ENCODE results near the gene CCDC126.

CCDC126 gene

DNA sequence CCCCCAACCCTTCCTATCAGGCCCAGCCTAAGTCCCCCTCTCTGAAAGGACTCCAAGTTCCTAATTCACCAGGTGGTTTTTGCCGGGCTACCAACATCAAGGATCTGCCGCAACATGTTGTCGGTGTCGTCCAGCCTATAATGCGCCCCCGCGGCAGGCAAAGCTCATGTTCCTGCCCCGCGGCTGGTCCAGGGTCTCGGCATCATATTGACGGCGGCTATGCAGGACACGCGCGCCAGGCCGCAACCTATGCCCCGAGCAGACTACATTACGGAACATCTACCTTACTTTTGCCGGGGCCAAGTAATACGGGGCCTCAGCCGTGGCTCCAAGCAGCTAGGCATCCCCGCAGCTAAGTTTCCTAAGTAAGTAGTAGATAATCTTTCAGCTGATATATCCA is 58.3 kb downstream of the CCDC126 start (continued):
- TF ChIP-seq, protein P1, sequence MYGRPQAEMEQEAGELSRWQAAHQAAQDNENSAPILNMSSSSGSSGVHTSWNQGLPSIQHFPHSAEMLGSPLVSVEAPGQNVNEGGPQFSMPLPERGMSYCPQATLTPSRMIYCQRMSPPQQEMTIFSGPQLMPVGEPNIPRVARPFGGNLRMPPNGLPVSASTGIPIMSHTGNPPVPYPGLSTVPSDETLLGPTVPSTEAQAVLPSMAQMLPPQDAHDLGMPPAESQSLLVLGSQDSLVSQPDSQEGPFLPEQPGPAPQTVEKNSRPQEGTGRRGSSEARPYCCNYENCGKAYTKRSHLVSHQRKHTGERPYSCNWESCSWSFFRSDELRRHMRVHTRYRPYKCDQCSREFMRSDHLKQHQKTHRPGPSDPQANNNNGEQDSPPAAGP (tag by site-specific recombination; IDR thresholded peaks at IDR 0.05) = no peak
- no peak for TF ChIP-seq TRIM28 (IDR thresholded peaks at IDR 0.05; ENCODE audit: borderline replicate concordance, low read length)
- TF ChIP-seq ZNF354C (tag by site-specific recombination; IDR thresholded peaks at IDR 0.05; ENCODE audit: borderline replicate concordance, low read depth) = no peak
- TF ChIP-seq, protein P2, sequence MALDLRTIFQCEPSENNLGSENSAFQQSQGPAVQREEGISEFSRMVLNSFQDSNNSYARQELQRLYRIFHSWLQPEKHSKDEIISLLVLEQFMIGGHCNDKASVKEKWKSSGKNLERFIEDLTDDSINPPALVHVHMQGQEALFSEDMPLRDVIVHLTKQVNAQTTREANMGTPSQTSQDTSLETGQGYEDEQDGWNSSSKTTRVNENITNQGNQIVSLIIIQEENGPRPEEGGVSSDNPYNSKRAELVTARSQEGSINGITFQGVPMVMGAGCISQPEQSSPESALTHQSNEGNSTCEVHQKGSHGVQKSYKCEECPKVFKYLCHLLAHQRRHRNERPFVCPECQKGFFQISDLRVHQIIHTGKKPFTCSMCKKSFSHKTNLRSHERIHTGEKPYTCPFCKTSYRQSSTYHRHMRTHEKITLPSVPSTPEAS (tag by site-specific recombination; IDR thresholded peaks at IDR 0.05) = no peak

DNA sequence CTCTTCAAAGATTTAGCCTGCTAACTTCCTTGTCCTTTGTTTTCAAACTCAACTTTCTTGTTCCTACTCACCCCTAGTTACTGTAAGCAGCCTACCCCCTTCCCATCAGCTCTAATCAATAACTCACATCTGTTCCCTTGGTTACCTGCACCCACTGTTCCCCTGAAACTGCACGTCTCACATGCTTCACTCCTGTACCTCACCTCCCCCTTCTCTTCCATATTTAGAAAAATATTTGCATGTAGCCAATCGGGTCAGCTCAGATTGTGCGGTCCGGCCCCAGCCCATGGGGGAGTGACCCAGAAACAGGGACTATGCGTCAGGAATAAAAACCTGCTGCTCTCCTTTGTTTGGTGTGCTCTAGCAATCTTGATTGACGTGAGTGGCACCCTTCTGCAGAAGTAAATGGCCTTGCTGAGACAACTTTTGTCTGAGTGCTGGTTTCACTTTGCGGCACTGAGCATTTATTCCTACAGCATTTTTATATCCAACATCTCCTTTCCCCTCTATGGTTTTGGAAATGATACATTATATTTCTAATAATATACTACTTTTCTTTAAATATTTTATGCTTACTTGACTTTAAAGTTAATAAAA is 61.7 kb downstream of the CCDC126 start:
- TF ChIP-seq SETDB1 (IDR thresholded peaks at IDR 0.05; ENCODE audit: insufficient read length, low read length) (peak; percentile 43), ZNF24 (tag by site-specific recombination; IDR thresholded peaks at IDR 0.05) (no peak), ZNF114 (tag by site-specific recombination; IDR thresholded peaks at IDR 0.05) (no peak), ZEB2 (tag by site-specific recombination; IDR thresholded peaks at IDR 0.05) (no peak), ZFHX2 (tag by site-specific recombination; conservative IDR thresholded peaks at IDR 0.05) (no peak), ZNF514 (tag by site-specific recombination; IDR thresholded peaks at IDR 0.05) (no peak)
- TF ChIP-seq, protein P3, sequence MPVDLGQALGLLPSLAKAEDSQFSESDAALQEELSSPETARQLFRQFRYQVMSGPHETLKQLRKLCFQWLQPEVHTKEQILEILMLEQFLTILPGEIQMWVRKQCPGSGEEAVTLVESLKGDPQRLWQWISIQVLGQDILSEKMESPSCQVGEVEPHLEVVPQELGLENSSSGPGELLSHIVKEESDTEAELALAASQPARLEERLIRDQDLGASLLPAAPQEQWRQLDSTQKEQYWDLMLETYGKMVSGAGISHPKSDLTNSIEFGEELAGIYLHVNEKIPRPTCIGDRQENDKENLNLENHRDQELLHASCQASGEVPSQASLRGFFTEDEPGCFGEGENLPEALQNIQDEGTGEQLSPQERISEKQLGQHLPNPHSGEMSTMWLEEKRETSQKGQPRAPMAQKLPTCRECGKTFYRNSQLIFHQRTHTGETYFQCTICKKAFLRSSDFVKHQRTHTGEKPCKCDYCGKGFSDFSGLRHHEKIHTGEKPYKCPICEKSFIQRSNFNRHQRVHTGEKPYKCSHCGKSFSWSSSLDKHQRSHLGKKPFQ (tag by site-specific recombination; IDR thresholded peaks at IDR 0.05) = no peak
- TF ChIP-seq, protein P4, sequence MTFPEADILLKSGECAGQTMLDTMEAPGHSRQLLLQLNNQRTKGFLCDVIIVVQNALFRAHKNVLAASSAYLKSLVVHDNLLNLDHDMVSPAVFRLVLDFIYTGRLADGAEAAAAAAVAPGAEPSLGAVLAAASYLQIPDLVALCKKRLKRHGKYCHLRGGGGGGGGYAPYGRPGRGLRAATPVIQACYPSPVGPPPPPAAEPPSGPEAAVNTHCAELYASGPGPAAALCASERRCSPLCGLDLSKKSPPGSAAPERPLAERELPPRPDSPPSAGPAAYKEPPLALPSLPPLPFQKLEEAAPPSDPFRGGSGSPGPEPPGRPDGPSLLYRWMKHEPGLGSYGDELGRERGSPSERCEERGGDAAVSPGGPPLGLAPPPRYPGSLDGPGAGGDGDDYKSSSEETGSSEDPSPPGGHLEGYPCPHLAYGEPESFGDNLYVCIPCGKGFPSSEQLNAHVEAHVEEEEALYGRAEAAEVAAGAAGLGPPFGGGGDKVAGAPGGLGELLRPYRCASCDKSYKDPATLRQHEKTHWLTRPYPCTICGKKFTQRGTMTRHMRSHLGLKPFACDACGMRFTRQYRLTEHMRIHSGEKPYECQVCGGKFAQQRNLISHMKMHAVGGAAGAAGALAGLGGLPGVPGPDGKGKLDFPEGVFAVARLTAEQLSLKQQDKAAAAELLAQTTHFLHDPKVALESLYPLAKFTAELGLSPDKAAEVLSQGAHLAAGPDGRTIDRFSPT (tag by site-specific recombination; IDR thresholded peaks at IDR 0.05) = no peak
- Histone ChIP-seq H3K4me3 (ENCODE audit: low read depth, low read length) (no peak overlapping the region), H3K4me1 (ENCODE audit: control insufficient read depth, insufficient read depth, low read length) (no peaks in the 10 kb centered on the region), H3K9me3 (ENCODE audit: control insufficient read depth, insufficient read depth, low read depth, low read length) (no peaks in the 10 kb centered on the region), H3K36me3 (ENCODE audit: control insufficient read depth in 2 of 2, insufficient read depth in 1 of 2, low read length in 2 of 2) (no peaks in the 10 kb centered on the region), H3K27ac (ENCODE audit: extremely low read depth, low read depth, low read length) (no peak overlapping the region)
- CTCF ChIA-PET = interaction anchor here (0.8 kb wide), 1 partner anchor 53 kb away, joined by 3 read pairs; no protein-coding TSS in a partner anchor
- POLR2A ChIA-PET = no interaction called here

DNA sequence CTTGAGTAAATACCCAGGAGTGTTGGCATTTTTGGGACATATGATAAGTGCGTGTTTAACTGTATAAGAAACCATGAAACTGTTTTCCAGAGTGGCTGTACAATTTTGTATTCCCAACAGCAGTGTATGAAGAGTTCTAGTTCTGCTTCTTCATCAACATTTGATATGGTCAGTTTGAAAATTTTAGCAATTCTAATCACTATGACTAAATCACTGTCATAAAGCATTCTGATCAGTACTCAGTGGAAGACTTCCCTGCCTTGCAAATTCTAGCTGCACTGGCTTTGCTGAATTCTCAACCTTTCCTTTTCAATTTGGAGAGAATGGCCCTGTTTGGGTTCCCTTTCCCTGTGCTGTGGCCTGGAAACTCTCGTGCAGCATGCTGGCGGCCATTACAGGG is 64.2 kb downstream of the CCDC126 start:
- no peak overlapping the region for H3K4me3 ChIP-seq (ENCODE audit: low read depth, low read length)
- no peak overlapping the region for H3K27ac ChIP-seq (ENCODE audit: extremely low read depth, low read depth, low read length)
- no peaks in the 10 kb centered on the region for H3K4me1 ChIP-seq (ENCODE audit: control insufficient read depth, insufficient read depth, low read length)
- H3K36me3 ChIP-seq (ENCODE audit: control insufficient read depth in 2 of 2, insufficient read depth in 1 of 2, low read length in 2 of 2) = no peaks in the 10 kb centered on the region
- ChIA-PET POLR2A (no interaction called here), CTCF (interaction anchor here (1.5 kb wide), 1 partner anchor 36 kb away, joined by 3 read pairs; no protein-coding TSS in a partner anchor)
- no peaks in the 10 kb centered on the region for H3K9me3 ChIP-seq (ENCODE audit: control insufficient read depth, insufficient read depth, low read depth, low read length)
- TF ChIP-seq ZNF23 (tag by site-specific recombination; IDR thresholded peaks at IDR 0.05; ENCODE audit: borderline replicate concordance) (no peak), ZNF510 (tag by site-specific recombination; IDR thresholded peaks at IDR 0.05; ENCODE audit: insufficient replicate concordance) (no peak), ZNF585B (tag by site-specific recombination; IDR thresholded peaks at IDR 0.05) (no peak), ZNF514 (tag by site-specific recombination; IDR thresholded peaks at IDR 0.05) (no peak), ZNF768 (tag by site-specific recombination; IDR thresholded peaks at IDR 0.05) (no peak), ZNF324 (tag by site-specific recombination; IDR thresholded peaks at IDR 0.05) (no peak), ZNF214 (tag by site-specific recombination; IDR thresholded peaks at IDR 0.05; ENCODE audit: borderline replicate concordance) (no peak), GLI4 (tag by site-specific recombination; IDR thresholded peaks at IDR 0.05) (no peak), ZNF558 (tag by site-specific recombination; IDR thresholded peaks at IDR 0.05) (no peak), HOXA7 (CRISPR knock-in tag; IDR thresholded peaks at IDR 0.05; ENCODE audit: borderline replicate concordance) (no peak), ZNF133 (tag by site-specific recombination; IDR thresholded peaks at IDR 0.05) (no peak)
- TF ChIP-seq, protein P1 (tag by site-specific recombination; IDR thresholded peaks at IDR 0.05) = no peak
- TF ChIP-seq, protein P5, sequence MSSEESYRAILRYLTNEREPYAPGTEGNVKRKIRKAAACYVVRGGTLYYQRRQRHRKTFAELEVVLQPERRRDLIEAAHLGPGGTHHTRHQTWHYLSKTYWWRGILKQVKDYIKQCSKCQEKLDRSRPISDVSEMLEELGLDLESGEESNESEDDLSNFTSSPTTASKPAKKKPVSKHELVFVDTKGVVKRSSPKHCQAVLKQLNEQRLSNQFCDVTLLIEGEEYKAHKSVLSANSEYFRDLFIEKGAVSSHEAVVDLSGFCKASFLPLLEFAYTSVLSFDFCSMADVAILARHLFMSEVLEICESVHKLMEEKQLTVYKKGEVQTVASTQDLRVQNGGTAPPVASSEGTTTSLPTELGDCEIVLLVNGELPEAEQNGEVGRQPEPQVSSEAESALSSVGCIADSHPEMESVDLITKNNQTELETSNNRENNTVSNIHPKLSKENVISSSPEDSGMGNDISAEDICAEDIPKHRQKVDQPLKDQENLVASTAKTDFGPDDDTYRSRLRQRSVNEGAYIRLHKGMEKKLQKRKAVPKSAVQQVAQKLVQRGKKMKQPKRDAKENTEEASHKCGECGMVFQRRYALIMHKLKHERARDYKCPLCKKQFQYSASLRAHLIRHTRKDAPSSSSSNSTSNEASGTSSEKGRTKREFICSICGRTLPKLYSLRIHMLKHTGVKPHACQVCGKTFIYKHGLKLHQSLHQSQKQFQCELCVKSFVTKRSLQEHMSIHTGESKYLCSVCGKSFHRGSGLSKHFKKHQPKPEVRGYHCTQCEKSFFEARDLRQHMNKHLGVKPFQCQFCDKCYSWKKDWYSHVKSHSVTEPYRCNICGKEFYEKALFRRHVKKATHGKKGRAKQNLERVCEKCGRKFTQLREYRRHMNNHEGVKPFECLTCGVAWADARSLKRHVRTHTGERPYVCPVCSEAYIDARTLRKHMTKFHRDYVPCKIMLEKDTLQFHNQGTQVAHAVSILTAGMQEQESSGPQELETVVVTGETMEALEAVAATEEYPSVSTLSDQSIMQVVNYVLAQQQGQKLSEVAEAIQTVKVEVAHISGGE (tag by site-specific recombination; conservative IDR thresholded peaks at IDR 0.05; ENCODE audit: low read depth) = no peak
